Stomach smooth muscle (tissue), 2 donors: Measurements from ENCODE around the gene SNCAIP.

Experiments
- H3K27ac ChIP-seq: one replicate; pipeline ENCODE4 v1.7.0; 2013; ENCODE audit warnings: mild to moderate bottlenecking, low read length, inconsistent platforms
- H3K27me3 ChIP-seq, 2 donors: one replicate each; pipeline ENCODE4 v1.7.0; 2013; ENCODE audit warnings: low read length in 2 of 2; ENCODE audit not compliant: insufficient read depth in 2 of 2, control insufficient read depth in 1 of 2
- H3K36me3 ChIP-seq, 2 donors: one replicate each; pipeline ENCODE4 v1.7.0; 2013; ENCODE audit warnings: low read length in 2 of 2; ENCODE audit not compliant: control insufficient read depth in 2 of 2, insufficient read depth in 2 of 2
- H3K4me1 ChIP-seq: one replicate; pipeline ENCODE4 v1.7.0; 2013; ENCODE audit warnings: low read length; ENCODE audit not compliant: control insufficient read depth, insufficient read depth
- H3K4me3 ChIP-seq, 2 donors: one replicate each; pipeline ENCODE4 v1.7.0; 2013; ENCODE audit warnings: low read length in 2 of 2
- H3K9ac ChIP-seq, 2 donors: one replicate each; pipeline ENCODE4 v1.7.0; 2013; ENCODE audit warnings: low read length in 2 of 2, mild to moderate bottlenecking in 1 of 2
- H3K9me3 ChIP-seq, 2 donors: one replicate each; pipeline ENCODE4 v1.7.0; 2013; ENCODE audit warnings: low read length in 2 of 2; ENCODE audit not compliant: control insufficient read depth in 2 of 2
- donor health status: healthy.
- donor health status: Pancreatic carcinoma.

The SNCAIP gene

DNA sequence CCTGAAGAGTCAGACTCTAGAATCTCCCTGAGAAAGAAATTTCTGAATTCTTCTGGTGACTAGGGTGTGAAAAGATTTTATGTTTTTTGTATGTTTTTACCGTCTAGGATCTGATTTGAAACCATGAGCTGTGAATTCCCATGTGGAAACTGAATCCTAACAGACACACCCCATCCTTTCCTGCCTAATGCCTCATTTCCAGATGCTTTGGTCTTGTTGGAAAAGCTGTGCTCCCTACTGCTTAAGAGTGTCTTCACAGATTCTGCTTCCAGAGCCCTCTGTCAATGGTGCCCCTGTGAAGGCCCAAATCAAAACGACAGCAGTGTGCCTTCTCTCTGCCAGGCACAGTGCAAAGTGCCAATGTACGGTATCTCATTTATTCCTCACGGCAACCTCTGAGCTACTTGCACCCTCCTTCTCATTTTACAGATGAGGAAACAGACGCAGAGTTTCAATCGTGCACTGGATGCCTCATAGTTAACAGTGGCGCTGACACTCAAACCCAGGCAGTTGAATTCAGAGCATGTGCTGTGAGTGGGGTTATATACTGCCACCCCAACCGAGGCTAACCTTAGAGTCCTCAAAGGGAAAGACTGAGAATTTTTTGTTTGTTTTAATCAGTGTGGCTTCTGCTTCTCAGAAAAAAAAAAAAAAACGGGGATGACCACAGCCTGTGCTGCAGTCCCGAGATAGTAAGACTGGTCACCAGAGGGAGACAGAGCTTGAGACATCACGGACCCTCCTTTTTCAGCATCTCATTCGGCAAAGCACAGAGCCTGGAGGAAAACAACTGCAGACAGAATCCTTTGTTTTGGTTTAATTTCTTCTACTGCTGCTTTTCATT lies 188.4 kb downstream of the SNCAIP start:
- Histone ChIP-seq H3K27ac (no peak overlapping the region), H3K36me3 (no peaks in the 10 kb centered on the region), H3K9ac (peak overlapping the region in 1 of 2 donors; percentile 5), H3K4me1 (no peaks in the 10 kb centered on the region), H3K9me3 (no peaks in the 10 kb centered on the region), H3K4me3 (no peak overlapping the region), H3K27me3 (no peaks in the 10 kb centered on the region)

DNA sequence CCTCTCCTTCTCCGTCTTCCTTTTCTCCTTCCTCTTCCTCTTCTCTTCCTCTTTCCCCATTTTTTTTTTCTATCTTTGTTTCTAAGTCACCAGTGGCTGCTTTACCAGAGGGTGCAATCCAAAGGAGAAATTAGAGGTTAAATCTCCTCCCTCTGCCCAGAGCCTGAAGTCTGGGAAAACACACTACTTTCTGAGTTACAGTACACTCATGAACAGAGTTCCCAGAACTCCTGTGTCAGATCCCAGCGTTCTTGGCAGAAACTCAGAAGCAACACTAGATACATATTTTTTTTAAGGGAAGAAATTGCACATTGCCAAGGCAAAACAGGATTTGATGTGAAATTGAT lies 189.0 kb downstream of the SNCAIP start:
- Histone ChIP-seq H3K9me3 (no peaks in the 10 kb centered on the region), H3K4me1 (no peaks in the 10 kb centered on the region), H3K27ac (no peak overlapping the region), H3K9ac (no peak overlapping the region), H3K4me3 (no peak overlapping the region), H3K27me3 (no peaks in the 10 kb centered on the region), H3K36me3 (no peaks in the 10 kb centered on the region)

DNA sequence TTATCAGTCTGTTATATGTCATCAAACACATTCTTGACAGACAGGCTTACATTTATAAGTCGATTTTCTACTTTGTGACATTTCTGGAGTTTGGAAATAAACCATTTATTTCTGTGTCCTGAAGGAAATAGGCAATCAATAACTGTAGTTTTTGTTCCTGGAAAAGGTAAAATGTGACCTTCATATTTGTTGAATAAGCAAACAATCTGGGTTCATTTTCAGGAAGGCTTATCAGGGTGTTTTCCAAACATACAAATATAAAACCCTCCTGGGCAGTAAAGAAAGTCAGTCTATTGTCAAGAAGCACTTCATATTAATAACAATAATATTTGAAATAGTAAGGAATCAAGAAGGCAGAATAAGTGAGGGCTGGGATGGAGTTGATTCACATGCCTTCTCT lies 195.0 kb downstream of the SNCAIP start:
- Histone ChIP-seq H3K4me3 (no peak overlapping the region), H3K36me3 (no peaks in the 10 kb centered on the region), H3K9ac (no peak overlapping the region), H3K27me3 (no peaks in the 10 kb centered on the region), H3K4me1 (no peaks in the 10 kb centered on the region), H3K9me3 (no peaks in the 10 kb centered on the region), H3K27ac (no peak overlapping the region)

DNA sequence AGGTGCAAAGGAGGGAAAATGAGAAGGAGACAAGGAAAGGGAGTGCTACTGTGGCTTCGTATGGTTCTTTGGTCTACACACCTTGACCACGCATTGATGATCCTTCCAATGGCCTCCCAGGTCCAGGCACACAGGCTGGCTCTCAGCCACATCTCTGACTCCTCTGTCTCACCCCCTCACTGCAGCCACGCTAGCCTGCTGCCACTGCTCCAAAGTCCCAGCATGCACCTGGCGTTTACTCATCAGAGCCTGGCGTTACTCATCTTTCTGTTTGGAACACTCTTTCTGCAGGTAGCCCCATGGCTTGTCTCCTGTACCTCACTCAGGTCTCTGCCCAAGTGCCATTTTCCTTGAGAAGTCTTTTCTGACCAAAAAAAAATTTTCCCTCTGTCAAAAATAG lies 195.5 kb downstream of the SNCAIP start:
- Histone ChIP-seq H3K4me3 (no peak overlapping the region), H3K27me3 (no peaks in the 10 kb centered on the region), H3K9me3 (no peaks in the 10 kb centered on the region), H3K4me1 (no peaks in the 10 kb centered on the region), H3K9ac (no peak overlapping the region), H3K27ac (no peak overlapping the region), H3K36me3 (no peaks in the 10 kb centered on the region)

DNA sequence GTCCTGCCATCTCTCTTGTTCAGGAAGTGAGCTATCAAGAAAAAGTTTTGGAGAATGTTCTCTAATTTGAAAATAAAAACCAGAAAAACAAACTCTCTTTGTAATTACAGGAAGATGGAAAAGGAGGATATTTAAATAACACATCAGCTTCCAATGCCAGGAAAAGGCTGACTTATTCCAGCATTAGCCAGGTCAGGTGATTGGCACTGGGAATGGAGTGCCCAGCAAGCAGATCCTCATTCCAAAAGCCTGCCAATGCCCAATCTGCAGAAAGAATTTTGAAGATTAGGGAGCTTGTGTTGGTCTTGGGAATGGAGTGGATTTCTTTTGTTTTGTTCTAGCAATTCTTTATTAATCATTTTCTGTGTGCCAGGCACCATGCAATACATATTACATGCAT lies 196.6 kb downstream of the SNCAIP start:
- H3K27ac ChIP-seq, result no peak overlapping the region
- H3K4me3 ChIP-seq, result no peak overlapping the region
- H3K4me1 ChIP-seq, result no peaks in the 10 kb centered on the region
- H3K27me3 ChIP-seq, result no peaks in the 10 kb centered on the region
- H3K9me3 ChIP-seq, result no peaks in the 10 kb centered on the region
- H3K36me3 ChIP-seq, result no peaks in the 10 kb centered on the region
- H3K9ac ChIP-seq, result no peak overlapping the region
